ENCODE results near the gene DIS3L2.
"Not testable (repeated sequence)": the region's sequence is repeated elsewhere in the genome, so short reads cannot be mapped to it uniquely, and the experiment has no call there.

Gene DIS3L2

GRCh38 chr2:232111551-232111950, 150.0 kb downstream of the DIS3L2 start:
- FAIRE-seq (no peak), DNase-seq (ENCODE audit: insufficient read length, low spot score) (no peak)

GRCh38 chr2:232113821-232114220, 152.3 kb downstream of the DIS3L2 start:
- no peak for FAIRE-seq
- DNase-seq (ENCODE audit: insufficient read length, low spot score) = no peak

- not testable (repeated sequence) for FAIRE-seq; DNase-seq (ENCODE audit: insufficient read length, low spot score)
These were observed 154.3 kb downstream of the DIS3L2 start for GRCh38 chr2:232115728-232116361.

- no peak for FAIRE-seq
- DNase-seq (ENCODE audit: insufficient read length, low spot score) = no peak
These were observed 155.3 kb downstream of the DIS3L2 start for GRCh38 chr2:232116852-232117251.

GRCh38 chr2:232117413-232117812, 155.9 kb downstream of the DIS3L2 start:
- DNase-seq (ENCODE audit: insufficient read length, low spot score) (no peak), FAIRE-seq (no peak)

GRCh38 chr2:232120911-232121310, 159.4 kb downstream of the DIS3L2 start:
- no peak for FAIRE-seq
- DNase-seq (ENCODE audit: insufficient read length, low spot score) = no peak

GRCh38 chr2:232124309-232124708, 162.8 kb downstream of the DIS3L2 start:
- no peak for FAIRE-seq
- DNase-seq (ENCODE audit: insufficient read length, low spot score) = no peak

GRCh38 chr2:232126301-232127099, 165.0 kb downstream of the DIS3L2 start:
- FAIRE-seq (no peak), DNase-seq (ENCODE audit: insufficient read length, low spot score) (no peak)

GRCh38 chr2:232129483-232129882, 168.0 kb downstream of the DIS3L2 start:
- FAIRE-seq (no peak), DNase-seq (ENCODE audit: insufficient read length, low spot score) (no peak)

GRCh38 chr2:232132181-232132580, 170.7 kb downstream of the DIS3L2 start:
- FAIRE-seq (no peak), DNase-seq (ENCODE audit: insufficient read length, low spot score) (no peak)

GRCh38 chr2:232133078-232133477, 171.6 kb downstream of the DIS3L2 start:
- DNase-seq (ENCODE audit: insufficient read length, low spot score) = no peak
- peak; percentile 33 for FAIRE-seq

GRCh38 chr2:232134939-232135338, 173.4 kb downstream of the DIS3L2 start:
- FAIRE-seq (no peak), DNase-seq (ENCODE audit: insufficient read length, low spot score) (no peak)

- no peak for DNase-seq (ENCODE audit: insufficient read length, low spot score)
- no peak for FAIRE-seq
These were observed 176.0 kb downstream of the DIS3L2 start for GRCh38 chr2:232137356-232138147.

- DNase-seq (ENCODE audit: insufficient read length, low spot score) = no peak
- no peak for FAIRE-seq
These were observed 176.9 kb downstream of the DIS3L2 start for GRCh38 chr2:232138441-232138840.

GRCh38 chr2:232139171-232139594, 177.7 kb downstream of the DIS3L2 start:
- DNase-seq (ENCODE audit: insufficient read length, low spot score) = no peak
- no peak for FAIRE-seq

- no peak for DNase-seq (ENCODE audit: insufficient read length, low spot score)
These were observed 178.5 kb downstream of the DIS3L2 start for GRCh38 chr2:232139786-232140562.

GRCh38 chr2:232141591-232141990, 180.1 kb downstream of the DIS3L2 start:
- FAIRE-seq (no peak), DNase-seq (ENCODE audit: insufficient read length, low spot score) (no peak)

More at GRCh38 chr2:232139786-232140562, 178.5 kb downstream of the DIS3L2 start:
- FAIRE-seq = no peak

- DNase-seq (ENCODE audit: insufficient read length, low spot score) (no peak), FAIRE-seq (peak; percentile 21)
These were observed 180.5 kb downstream of the DIS3L2 start for GRCh38 chr2:232142049-232142448.

GRCh38 chr2:232142502-232142901, 181.0 kb downstream of the DIS3L2 start:
- DNase-seq (ENCODE audit: insufficient read length, low spot score) = no peak
- peak; percentile 45 for FAIRE-seq

GRCh38 chr2:232146294-232146693, 184.8 kb downstream of the DIS3L2 start:
- FAIRE-seq (no peak), DNase-seq (ENCODE audit: insufficient read length, low spot score) (no peak)
